ENCODE results near the gene PEX10. TPM values are rescaled to one million over a fixed set of nuclear protein-coding genes. Genes with fewer than 3 reads are reported as not detected.

PEX10 gene
- total RNA-seq, 2 experiments from 2014 or later: 17.1 to 19.0 TPM

GRCh38 chr1:2386636-2387611 is 25.4 kb downstream of the PEX10 start:
- ATAC-seq (no peak), DNase-seq (no peak)
- Mint-ChIP-seq H3K36me3 (ENCODE audit: low read depth) (no peaks in the 10 kb centered on the region), H3K4me1 (ENCODE audit: low read depth) (peaks cover 8% of the 10 kb centered on the region), H3K27me3 (no peaks in the 10 kb centered on the region), H3K9me3 (no peaks in the 10 kb centered on the region), H3K27ac (no peak overlapping the region), H3K4me3 (no peak overlapping the region)
- TF ChIP-seq, protein P1, sequence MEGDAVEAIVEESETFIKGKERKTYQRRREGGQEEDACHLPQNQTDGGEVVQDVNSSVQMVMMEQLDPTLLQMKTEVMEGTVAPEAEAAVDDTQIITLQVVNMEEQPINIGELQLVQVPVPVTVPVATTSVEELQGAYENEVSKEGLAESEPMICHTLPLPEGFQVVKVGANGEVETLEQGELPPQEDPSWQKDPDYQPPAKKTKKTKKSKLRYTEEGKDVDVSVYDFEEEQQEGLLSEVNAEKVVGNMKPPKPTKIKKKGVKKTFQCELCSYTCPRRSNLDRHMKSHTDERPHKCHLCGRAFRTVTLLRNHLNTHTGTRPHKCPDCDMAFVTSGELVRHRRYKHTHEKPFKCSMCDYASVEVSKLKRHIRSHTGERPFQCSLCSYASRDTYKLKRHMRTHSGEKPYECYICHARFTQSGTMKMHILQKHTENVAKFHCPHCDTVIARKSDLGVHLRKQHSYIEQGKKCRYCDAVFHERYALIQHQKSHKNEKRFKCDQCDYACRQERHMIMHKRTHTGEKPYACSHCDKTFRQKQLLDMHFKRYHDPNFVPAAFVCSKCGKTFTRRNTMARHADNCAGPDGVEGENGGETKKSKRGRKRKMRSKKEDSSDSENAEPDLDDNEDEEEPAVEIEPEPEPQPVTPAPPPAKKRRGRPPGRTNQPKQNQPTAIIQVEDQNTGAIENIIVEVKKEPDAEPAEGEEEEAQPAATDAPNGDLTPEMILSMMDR (IDR thresholded peaks at IDR 0.05): no peak
- ChIA-PET POLR2A (no interaction called here), CTCF (interaction anchor here (1.1 to 2.6 kb wide), 2 partner anchors 28 to 192 kb away, joined by 3 to 20 read pairs; partner anchors contain the start of gene FAAP20)
- intact Hi-C loops (cut with micrococcal nuclease): no loop called here

GRCh38 chr1:2385606-2386280 is 26.6 kb downstream of the PEX10 start:
- ATAC-seq (no peak), DNase-seq (no peak)
- H3K9me3 Mint-ChIP-seq: no peaks in the 10 kb centered on the region
- CTCF ChIA-PET: interaction anchor here (10.8 kb wide), 1 partner anchor 191 kb away, joined by 239 read pairs; the partner anchor contains the start of gene FAAP20
- H3K27me3 Mint-ChIP-seq: no peaks in the 10 kb centered on the region
- H3K4me3 Mint-ChIP-seq: no peak overlapping the region
- H3K27ac Mint-ChIP-seq: no peak overlapping the region
- POLR2A ChIA-PET: interaction anchor here (1.5 kb wide), 1 partner anchor 130 kb away, joined by 3 read pairs; no protein-coding TSS in a partner anchor
- H3K4me1 Mint-ChIP-seq (ENCODE audit: low read depth): peaks cover 8% of the 10 kb centered on the region
- intact Hi-C loops (cut with micrococcal nuclease): no loop called here
- no peaks in the 10 kb centered on the region for H3K36me3 Mint-ChIP-seq (ENCODE audit: low read depth)
- TF ChIP-seq, protein P1 (IDR thresholded peaks at IDR 0.05): no peak

GRCh38 chr1:2384941-2385481 is 27.4 kb downstream of the PEX10 start:
- ChIA-PET CTCF (interaction anchor here (10.8 kb wide), 1 partner anchor 191 kb away, joined by 239 read pairs; the partner anchor contains the start of gene FAAP20), POLR2A (interaction anchor here (1.5 kb wide), 1 partner anchor 129 kb away, joined by 3 read pairs; no protein-coding TSS in a partner anchor)
- no peaks in the 10 kb centered on the region for H3K9me3 Mint-ChIP-seq
- intact Hi-C loops (cut with micrococcal nuclease): loop anchor here (5.0 kb wide), 1 partner anchor 188 kb away; no protein-coding TSS in a partner anchor
- no peak for DNase-seq
- TF ChIP-seq, protein P1 (IDR thresholded peaks at IDR 0.05): no peak
- ATAC-seq: no peak
- H3K4me1 Mint-ChIP-seq (ENCODE audit: low read depth): peaks cover 4% of the 10 kb centered on the region
- no peaks in the 10 kb centered on the region for H3K36me3 Mint-ChIP-seq (ENCODE audit: low read depth)
- no peaks in the 10 kb centered on the region for H3K27me3 Mint-ChIP-seq
- H3K27ac Mint-ChIP-seq: no peak overlapping the region
- no peak overlapping the region for H3K4me3 Mint-ChIP-seq

- intact Hi-C loops (cut with micrococcal nuclease): loop anchor here (5.0 kb wide), 1 partner anchor 187 kb away; no protein-coding TSS in a partner anchor
- DNase-seq (no peak), ATAC-seq (no peak)
- Mint-ChIP-seq H3K27me3 (no peaks in the 10 kb centered on the region), H3K9me3 (no peaks in the 10 kb centered on the region), H3K4me1 (ENCODE audit: low read depth) (no peaks in the 10 kb centered on the region), H3K4me3 (no peak overlapping the region), H3K36me3 (ENCODE audit: low read depth) (no peaks in the 10 kb centered on the region), H3K27ac (no peak overlapping the region)
- POLR2A ChIA-PET: interaction anchor here (0.6 to 1.5 kb wide), 2 partner anchors 25 to 129 kb away, joined by 3 read pairs; no protein-coding TSS in a partner anchor
- CTCF ChIA-PET: interaction anchor here (10.8 kb wide), 1 partner anchor 190 kb away, joined by 239 read pairs; the partner anchor contains the start of gene FAAP20
- TF ChIP-seq, protein P1 (IDR thresholded peaks at IDR 0.05): no peak
Observed at GRCh38 chr1:2384130-2384860, 28.1 kb downstream of the PEX10 start.
